Limb (tissue), 2 donors: ENCODE measurements around the gene TMEM163.
"Not testable (repeated sequence)": the region's sequence is repeated elsewhere in the genome, so short reads cannot be mapped to it uniquely, and the experiment has no call there.

Experiments
- DNase-seq, 2 donors: peaks; one replicate each; pipeline ENCODE4 v3.0.0-alpha.2; 2016; ENCODE audit errors: extremely low spot score in 2 of 2

Gene TMEM163

GRCh38 chr2:134665727-134666506, 52.9 kb downstream of the TMEM163 start:
- no peak for DNase-seq

- no peak for DNase-seq
These were observed 55.0 kb downstream of the TMEM163 start for GRCh38 chr2:134663451-134664450.

GRCh38 chr2:134662751-134663150, 56.0 kb downstream of the TMEM163 start:
- no peak for DNase-seq

- DNase-seq, result no peak
These were observed 58.0 kb downstream of the TMEM163 start for GRCh38 chr2:134660626-134661402.

- DNase-seq, result no peak
These were observed 59.1 kb downstream of the TMEM163 start for GRCh38 chr2:134659724-134660123.

- DNase-seq, result no peak
These were observed 61.0 kb downstream of the TMEM163 start for GRCh38 chr2:134657650-134658250.

- not testable (repeated sequence) for DNase-seq
These were observed 62.4 kb downstream of the TMEM163 start for GRCh38 chr2:134656391-134656790.

GRCh38 chr2:134648586-134648985, 70.2 kb downstream of the TMEM163 start:
- DNase-seq, result no peak

GRCh38 chr2:134647607-134648256, 71.1 kb downstream of the TMEM163 start:
- DNase-seq, result no peak

- DNase-seq, result no peak
These were observed 75.9 kb downstream of the TMEM163 start for GRCh38 chr2:134642938-134643337.

GRCh38 chr2:134640494-134640893, 78.3 kb downstream of the TMEM163 start:
- DNase-seq, result no peak

- no peak for DNase-seq
These were observed 79.5 kb downstream of the TMEM163 start for GRCh38 chr2:134639265-134639664.

- DNase-seq, result no peak
These were observed 82.1 kb downstream of the TMEM163 start for GRCh38 chr2:134636714-134637113.

GRCh38 chr2:134634054-134634753, 84.6 kb downstream of the TMEM163 start:
- no peak for DNase-seq

GRCh38 chr2:134630504-134631159, 88.2 kb downstream of the TMEM163 start:
- DNase-seq, result no peak

- no peak for DNase-seq
These were observed 90.3 kb downstream of the TMEM163 start for GRCh38 chr2:134628453-134628852.

GRCh38 chr2:134626781-134627180, 92.0 kb downstream of the TMEM163 start:
- no peak for DNase-seq

- no peak for DNase-seq
These were observed 93.5 kb downstream of the TMEM163 start for GRCh38 chr2:134625311-134625710.

GRCh38 chr2:134623796-134624195, 95.0 kb downstream of the TMEM163 start:
- DNase-seq, result no peak
